GM13977 (cell line): ENCODE data around the gene DHX8.

Experiments
- DNase-seq: peaks from one replicate; pipeline ENCODE4 v3.0.0; 2012; ENCODE audit warnings: low spot score
- in situ Hi-C: fragments of 300-500 bp; cut with MboI; formaldehyde crosslinking; loops from one replicate; pipeline ENCODE4 v1.12.0; 2022; ENCODE audit warnings: low sequenced_read_pairs, low pct_unique_long_range_greater_than_20kb, mixed read lengths, inconsistent platforms; ENCODE audit not compliant: unreplicated experiment
- TF ChIP-seq, protein P1 (sequence below): IDR thresholded peaks from 2 replicates; pipeline ENCODE4 v1.5.1; 2012; ENCODE audit warnings: mild to moderate bottlenecking, control low read depth; ENCODE audit not compliant: insufficient read depth; ENCODE audit errors: extremely low read depth, missing control alignments

Gene DHX8

DNA sequence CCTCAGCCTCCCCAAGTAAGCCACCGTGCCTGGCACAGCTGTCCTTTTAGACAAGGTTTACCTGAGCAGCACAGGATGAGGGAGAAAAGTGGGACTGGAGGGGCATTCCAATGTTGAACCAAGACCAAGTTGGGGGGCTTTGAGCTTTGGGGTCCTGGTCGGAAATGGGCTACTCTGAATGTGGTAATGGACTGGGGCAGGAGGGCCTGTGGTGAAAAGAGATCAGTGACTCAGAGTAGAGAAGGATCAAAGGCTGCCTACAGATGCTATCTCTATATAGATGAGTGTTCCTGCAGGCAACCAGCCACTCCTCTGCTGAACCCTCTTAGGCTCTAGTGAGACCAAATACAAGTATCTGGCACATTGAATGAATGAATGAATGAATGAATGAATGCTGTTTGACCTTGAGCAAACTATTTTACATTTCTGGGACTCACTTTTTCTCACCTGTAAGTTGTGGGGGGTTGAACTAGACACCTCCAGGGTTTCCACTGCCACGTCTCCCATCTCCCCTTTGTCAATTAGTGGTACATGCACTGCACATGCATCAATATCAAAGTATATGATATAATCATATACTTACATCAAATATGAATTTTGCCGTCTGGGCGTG is 88.7 kb downstream of the DHX8 start:
- in situ Hi-C loops: no loop called here
- no peak for DNase-seq
- TF ChIP-seq, protein P1, sequence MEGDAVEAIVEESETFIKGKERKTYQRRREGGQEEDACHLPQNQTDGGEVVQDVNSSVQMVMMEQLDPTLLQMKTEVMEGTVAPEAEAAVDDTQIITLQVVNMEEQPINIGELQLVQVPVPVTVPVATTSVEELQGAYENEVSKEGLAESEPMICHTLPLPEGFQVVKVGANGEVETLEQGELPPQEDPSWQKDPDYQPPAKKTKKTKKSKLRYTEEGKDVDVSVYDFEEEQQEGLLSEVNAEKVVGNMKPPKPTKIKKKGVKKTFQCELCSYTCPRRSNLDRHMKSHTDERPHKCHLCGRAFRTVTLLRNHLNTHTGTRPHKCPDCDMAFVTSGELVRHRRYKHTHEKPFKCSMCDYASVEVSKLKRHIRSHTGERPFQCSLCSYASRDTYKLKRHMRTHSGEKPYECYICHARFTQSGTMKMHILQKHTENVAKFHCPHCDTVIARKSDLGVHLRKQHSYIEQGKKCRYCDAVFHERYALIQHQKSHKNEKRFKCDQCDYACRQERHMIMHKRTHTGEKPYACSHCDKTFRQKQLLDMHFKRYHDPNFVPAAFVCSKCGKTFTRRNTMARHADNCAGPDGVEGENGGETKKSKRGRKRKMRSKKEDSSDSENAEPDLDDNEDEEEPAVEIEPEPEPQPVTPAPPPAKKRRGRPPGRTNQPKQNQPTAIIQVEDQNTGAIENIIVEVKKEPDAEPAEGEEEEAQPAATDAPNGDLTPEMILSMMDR: no peak

DNA sequence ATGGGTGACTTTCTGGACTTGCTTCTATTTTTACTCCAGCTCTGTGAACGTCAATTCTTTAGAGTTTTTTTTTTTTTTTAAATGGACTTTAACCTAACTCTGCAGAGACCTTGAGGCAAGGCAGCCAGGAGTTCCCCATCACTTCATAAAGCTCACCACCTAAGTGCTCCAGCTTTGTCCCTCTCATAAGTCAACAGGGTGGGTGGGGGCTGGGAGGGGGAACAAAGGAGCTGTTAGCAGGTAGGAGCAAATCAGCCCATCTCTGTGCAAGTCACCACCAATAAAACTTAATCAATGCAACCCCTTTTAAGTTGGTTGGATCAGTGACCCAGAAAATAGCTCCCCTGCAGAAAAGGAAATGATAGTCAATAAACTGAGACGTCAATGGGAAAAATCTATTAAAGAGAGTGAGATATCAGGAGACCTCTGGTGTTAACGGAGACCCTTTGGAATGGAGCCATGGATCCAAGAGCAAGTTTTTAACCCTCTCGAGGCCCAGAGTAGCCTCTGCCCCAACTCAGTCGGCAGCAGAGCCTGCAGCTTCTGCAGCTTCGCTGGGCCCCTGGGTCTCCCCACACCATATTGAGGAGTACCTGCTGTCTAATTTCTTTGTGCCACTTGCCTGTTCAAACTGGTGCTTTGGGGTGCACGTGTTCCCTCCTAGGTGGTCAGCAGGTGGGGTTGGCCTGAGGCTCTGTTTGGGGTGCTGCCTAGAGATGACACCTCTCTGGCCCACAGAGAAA is 90.0 kb downstream of the DHX8 start:
- TF ChIP-seq, protein P1: no peak
- in situ Hi-C loops: no loop called here
- no peak for DNase-seq

DNA sequence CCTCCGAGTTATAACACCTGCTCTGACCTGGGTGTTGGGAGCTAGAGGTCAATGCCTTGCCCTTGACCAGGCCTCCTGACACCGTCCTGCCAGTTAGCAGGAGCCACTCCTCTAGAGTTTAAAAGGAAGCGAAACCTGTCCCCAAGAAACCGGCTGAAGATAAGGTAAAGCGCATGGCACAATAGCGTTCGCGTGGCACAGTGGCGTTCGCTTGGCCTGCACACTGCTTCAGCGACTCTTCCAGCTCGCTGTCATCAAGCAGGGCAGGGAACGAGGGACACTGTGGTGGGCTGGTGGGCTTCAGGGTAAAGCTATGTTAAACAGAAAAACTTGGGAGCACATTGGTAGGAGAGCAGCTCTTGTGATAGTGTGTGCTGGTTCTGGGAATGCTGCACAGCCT is 90.6 kb downstream of the DHX8 start:
- no peak for DNase-seq
- TF ChIP-seq, protein P1: no peak
- in situ Hi-C loops: no loop called here

DNA sequence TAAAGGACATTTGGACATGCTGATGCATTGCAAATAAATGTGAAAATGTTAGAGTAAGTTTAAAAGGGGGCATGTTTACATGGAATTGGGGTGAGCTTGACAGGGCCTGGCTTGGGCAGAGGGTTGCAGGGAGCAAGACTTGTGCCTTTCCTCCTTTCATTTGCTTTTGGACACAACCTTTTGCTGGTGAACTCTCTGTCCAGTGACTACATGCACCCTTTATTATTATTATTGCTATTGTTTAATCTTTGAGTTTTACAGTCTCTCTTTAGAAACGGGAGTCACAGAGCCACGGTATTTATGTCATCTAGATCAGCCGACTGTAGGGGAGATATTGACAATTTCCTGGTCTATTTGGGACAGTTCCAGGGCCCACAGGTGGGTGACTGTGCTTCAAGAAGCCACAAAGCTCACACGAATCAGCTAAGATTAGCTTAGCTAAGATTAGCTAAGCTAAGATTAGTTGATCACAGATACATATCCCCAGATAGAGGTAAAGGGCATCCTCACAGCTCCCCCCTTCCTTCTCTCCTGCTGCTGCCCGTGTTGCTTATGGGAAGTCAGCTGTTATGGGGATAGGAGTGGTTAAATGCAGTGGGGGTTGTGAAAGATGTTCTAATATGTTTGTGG is 91.2 kb downstream of the DHX8 start:
- in situ Hi-C loops: no loop called here
- TF ChIP-seq, protein P1: no peak
- DNase-seq: no peak
